ENCODE measurements around the gene ELAPOR2.

DNA sequence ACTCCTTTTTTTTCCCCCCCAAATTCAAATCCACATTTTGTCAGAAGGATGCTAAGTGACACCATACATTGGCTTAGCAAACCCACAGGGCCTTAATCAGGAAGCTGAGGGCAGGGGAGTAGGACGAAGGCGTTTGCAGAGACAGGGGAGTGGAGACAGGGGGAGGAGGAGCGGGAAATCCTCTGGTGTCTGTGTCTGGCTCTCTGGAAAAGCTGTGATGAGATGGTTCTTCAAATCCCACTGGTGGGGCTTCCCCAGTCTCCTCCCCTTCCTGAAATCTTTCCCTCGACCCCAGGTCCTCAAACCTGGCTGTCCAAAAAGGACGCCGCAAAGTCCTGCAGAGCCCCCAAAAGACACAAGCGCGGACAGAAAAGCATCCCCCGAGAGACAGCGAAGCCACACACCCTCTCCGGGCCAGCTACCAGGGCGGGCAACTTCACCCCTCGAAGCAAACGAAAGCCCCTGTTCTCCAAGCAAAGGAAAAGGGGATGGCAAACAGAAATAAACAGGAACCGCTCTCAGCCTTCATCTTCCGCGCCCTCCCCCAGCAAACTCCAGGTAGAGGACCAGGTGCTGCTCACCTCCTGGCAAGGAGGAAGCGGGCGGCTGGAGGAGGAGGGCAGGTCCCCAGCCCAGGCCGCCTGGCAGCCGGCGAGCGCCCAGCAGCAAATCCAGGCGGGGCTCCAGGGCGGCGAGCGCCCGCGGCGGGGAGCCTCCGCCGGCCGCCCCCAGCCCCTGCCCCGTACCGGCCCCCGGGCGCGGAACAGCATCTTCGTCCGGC is 520 bp downstream of the ELAPOR2 start:
- TF ChIP-seq, protein P1, sequence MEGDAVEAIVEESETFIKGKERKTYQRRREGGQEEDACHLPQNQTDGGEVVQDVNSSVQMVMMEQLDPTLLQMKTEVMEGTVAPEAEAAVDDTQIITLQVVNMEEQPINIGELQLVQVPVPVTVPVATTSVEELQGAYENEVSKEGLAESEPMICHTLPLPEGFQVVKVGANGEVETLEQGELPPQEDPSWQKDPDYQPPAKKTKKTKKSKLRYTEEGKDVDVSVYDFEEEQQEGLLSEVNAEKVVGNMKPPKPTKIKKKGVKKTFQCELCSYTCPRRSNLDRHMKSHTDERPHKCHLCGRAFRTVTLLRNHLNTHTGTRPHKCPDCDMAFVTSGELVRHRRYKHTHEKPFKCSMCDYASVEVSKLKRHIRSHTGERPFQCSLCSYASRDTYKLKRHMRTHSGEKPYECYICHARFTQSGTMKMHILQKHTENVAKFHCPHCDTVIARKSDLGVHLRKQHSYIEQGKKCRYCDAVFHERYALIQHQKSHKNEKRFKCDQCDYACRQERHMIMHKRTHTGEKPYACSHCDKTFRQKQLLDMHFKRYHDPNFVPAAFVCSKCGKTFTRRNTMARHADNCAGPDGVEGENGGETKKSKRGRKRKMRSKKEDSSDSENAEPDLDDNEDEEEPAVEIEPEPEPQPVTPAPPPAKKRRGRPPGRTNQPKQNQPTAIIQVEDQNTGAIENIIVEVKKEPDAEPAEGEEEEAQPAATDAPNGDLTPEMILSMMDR (IDR thresholded peaks at IDR 0.05; ENCODE audit: poor library complexity): no peak
- no peak for TF ChIP-seq EZH2 (IDR thresholded peaks at IDR 0.05; ENCODE audit: borderline replicate concordance)
